ENCODE results near the gene EGFR.

The EGFR gene

DNA sequence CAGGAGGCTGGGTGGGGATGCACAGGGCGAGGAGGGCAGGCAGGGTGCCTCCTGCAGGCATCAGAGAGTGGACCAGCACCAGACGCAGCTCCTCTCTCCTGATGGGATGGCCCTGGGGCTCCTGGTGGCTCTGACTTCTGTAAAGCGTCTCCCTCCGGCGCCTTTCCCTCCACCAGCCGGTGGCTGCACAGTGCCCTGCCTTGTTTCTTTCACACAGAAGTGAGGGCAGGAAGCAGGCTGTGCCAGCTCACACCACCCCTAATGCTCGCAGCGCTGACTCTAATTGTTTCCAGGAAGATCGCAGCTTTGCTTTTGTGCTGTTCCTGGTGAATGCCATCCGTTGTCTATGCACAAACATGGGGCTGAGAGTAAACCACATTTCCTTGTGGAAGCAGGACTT lies 194.0 kb downstream of the EGFR start:
- no peak for DNase-seq (ENCODE audit: low read depth)

DNA sequence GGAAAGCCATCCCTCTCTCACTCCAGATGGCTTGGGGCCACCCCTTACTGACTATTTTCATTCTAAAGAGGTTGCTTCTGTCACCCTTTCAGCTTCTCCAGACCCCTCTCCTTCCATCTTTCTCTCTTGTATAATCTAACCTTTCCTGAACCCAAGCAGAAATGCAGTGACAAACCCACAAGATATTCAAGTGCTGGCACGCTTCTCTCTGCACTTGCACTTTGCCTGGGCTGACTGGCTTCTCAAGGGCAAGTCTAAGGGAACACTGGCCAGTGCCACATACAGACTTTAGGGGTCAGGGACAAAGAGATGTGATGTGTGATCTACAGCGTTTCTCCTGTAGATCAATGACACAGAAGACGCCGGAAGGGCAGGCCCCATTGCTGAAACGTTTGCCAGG lies 195.9 kb downstream of the EGFR start:
- no peak for DNase-seq (ENCODE audit: low read depth)

DNA sequence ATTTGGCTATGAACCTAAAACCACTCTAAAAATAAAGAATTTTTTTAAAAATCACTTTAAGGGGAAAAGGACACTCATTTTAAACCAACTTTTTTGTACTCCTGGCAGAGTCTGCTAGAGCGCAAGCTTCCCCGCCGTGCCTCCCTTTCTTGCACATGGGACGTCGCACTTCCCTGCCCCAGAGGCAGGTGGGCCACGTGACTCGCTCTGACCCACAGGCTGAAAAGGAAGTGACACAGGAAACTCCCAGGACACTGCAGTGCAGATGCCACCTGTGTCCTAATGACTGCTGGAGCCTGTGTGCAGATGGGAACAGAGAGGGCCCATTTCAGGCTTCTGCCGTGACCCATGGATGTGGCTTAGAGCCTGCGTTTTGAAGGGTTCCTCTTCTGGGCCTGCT lies 204.2 kb downstream of the EGFR start:
- no peak for DNase-seq (ENCODE audit: low read depth)

DNA sequence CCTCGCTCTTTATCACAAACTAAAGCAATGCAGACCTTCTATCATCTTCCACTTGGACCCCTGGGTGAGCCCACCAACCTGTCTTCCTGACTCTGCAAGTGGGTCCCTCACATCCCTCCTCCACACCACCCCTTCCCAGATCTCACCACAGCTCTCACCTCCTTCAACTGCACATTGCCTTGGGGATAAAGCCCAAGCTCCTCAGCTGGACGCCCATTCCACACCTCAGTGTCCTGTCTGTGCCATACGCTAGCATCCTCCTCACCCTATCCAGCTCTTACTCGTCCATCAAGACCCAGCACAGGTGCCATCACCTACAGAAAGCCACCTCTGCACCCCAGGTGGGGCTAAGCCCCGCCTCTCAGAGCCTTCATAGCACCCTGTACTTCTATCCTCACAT lies 205.3 kb downstream of the EGFR start:
- no peak for DNase-seq (ENCODE audit: low read depth)

DNA sequence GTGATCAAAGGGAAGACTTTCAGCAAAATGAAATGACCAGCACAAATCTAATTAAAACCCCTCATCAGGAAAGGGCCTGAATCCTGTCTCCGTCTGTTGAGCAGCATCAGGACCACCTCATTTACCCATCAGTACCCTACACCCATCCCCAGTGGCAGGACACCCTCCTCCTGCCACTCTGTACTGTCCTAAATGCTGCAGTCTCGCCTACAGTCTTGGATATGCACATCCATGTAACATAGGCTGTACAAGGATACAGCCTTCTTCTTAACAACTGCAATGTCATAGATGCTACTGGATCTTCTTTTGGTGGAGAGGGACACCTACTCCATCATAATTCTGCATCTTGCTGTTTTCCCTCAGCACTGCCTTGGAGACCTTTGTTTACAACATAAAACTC lies 206.0 kb downstream of the EGFR start:
- no peak for DNase-seq (ENCODE audit: low read depth)

DNA sequence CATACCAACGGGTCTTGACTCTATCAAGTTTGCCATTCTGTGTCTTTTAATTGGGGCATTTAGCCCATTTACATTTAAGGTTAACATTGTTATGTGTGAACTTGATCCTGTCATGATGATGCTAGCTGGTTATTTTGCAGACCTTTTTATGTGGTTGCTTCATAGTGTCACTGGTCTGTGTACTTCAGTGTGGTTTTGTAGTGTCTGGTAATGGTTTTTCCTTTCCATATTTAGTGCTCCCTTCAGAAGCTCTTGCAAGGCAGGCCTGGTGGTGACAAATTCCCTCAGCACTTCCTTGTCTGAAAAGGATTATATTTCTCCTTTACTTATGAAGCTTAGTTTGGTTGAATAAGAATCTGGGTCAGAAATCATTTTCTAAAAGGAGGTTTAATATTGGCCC lies 211.2 kb downstream of the EGFR start:
- no peak for DNase-seq (ENCODE audit: low read depth)

DNA sequence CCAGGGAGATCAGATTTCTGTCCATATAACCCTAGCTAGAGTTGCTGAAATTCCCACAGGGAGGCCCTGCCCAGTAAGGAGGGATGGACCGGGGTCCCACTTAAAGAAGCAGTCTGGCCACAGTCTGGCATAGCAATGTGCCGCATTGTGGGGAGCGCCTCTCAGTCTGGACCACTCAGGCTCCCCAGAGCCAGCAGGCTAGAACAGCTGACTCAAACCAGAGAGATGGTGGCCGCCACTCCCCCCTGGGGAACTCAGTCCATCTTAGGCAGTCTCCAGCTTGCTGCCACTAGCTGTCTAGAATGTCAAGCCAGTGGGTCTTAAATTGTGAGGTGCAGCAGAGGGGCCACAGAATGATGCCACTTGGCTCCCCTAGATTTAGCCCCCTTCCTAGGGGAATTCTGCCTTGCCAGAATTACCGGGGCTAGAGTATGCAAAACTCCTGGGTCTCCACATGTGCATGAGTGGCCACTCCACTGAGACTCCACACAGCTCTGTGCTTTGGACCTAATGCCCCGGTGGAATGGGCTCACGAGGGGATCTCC lies 213.0 kb downstream of the EGFR start:
- no peak for DNase-seq (ENCODE audit: low read depth)

DNA sequence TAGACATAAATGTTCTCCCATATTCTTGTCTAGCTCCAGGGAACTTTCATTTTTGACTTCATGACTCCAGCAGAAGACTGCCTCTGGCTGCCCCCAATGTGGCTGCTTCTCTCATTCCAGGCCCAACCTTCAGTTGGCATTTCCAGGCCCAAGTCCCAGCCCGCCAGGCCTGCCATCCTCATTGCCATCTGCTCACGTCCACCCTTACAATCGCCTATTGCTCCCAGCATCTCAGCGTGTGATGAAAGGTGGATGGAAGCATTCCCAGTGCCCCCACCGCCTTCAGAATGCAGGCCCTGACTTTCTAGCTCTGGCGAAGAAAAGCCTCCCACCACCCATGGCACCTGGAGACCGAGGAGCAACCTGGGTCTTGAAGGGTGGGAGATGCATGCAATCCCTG lies 214.2 kb downstream of the EGFR start:
- no peak for DNase-seq (ENCODE audit: low read depth)

DNA sequence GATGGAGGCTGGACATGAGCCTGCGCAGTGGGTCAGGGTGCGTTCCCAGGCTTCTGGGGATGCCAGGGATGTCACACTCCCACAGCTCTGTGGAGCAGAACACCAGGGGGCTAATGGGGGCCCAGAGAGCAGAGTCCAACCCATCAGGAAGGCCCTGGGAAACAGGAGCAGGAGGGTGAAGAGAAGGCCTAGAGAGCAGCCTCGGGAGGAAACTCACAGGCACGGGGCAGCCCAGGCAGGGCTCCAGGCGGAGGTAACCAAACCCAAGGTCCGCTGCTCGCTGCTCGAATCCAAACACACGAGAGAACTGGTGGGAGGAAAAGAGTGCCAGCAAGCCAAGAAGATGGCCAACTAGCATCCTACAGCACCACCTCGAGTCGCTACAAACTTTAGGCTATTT lies 215.6 kb downstream of the EGFR start:
- DNase-seq (ENCODE audit: low read depth), result no peak

DNA sequence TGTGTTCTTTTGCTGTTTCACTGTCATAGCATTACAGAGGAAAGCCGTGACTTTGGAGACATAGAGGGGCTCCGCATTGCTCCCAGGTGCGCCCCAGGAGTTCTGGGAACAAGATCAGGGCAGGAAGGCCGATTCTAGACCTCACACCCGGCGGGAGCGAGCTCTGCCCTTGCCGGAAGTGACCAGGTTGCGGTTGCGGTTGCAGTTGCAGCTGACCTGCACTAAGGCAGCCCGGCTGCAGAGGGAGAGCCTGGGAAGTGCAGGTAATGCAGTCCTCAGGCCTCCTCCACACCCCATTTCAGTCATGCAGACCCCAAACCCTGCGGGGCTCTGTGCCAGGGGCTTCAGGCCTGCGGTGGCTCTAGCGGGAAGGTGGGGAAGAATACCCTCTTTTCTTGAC lies 216.3 kb downstream of the EGFR start:
- no peak for DNase-seq (ENCODE audit: low read depth)

DNA sequence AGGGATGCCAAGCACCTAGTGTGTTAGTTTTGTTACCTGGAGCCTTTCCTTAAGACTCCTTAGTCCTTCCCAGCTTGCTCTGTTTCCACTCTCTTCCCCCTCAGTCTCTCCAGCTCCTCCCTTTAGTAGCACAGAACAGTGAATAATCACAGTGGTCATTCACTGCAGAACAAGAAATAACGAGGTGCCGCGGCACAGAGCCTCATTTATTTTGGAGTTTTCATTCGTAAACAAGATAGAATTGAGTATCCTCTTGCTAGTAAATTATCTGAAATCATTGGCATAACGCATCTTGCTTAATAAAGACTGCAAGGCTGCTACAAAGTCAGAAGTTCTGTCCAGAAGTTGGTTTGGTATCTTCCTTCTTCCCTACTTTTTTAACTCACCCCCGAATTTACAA lies 217.0 kb downstream of the EGFR start:
- DNase-seq (ENCODE audit: low read depth), result no peak

DNA sequence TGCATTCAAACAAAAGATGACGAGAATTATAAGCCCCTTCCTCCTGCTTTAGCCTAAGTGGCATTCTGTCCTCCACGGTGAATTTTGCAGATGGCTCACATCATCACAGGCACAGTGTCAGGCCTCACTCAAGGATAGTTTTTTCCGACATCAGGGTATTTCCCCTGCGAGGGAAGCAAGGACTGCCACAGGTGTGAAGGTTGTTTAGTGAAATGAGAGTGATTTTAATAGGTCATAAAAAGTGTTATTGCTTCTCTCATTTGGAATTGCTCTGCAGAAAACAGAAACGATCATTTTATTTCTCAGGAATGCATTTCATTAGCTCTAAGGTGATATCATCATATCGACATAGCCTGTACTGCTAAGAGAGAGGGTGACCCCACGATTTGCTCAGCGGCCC lies 217.7 kb downstream of the EGFR start:
- DNase-seq (ENCODE audit: low read depth), result no peak

DNA sequence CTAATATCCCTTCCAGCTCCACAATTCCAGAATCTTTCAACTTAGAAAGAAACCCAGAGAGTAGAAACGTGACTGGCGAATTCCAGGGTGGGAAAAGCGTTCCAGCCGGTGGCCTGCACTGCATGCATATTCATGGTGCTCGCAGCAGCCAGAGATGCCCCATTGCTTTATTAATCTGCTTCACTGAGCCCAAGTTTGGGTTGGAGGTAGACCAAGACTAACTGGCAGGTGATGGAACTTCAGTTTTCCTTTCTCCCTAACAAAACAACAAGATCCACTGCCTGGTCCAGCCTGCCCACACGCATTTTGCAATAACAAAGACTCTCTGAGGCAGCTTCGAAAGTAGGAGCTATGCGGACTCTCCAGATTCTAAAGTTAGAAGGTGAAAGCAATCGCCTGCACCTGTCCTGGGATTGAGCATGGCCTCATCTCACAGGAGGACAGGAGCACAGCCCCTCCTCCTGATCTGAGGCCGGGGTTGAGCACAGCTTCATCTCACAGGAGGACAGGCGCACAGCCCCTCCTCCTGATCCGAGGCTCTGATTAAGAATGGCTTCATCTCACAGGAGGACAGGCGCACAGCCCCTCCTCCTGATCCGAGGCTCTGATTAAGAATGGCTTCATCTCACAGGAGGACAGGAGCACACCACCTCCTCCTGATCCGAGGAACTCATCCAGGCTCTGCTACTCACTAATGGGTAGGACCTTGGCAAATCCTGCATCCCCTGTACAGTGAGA lies 218.5 kb downstream of the EGFR start:
- DNase-seq (ENCODE audit: low read depth), result no peak

DNA sequence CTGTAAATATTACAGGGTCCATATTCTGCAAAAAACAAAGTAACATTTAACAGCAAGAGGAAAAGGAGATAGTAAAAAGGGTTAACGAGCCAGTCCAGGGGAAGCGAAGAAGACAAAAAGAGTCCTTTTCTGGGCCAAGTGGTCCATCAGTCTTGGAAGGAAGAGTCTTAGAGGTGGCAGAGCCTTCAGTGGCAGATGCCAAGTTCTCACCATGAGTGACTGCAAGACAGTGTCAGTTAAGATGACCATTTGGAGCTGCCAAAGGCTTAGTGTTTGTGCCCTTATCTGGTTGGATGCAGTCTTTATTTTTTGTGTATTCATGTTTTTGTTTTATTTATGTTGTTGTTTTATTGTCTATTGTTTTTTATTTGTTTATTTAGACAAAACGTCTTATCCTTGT lies 220.6 kb downstream of the EGFR start:
- DNase-seq (ENCODE audit: low read depth), result no peak

DNA sequence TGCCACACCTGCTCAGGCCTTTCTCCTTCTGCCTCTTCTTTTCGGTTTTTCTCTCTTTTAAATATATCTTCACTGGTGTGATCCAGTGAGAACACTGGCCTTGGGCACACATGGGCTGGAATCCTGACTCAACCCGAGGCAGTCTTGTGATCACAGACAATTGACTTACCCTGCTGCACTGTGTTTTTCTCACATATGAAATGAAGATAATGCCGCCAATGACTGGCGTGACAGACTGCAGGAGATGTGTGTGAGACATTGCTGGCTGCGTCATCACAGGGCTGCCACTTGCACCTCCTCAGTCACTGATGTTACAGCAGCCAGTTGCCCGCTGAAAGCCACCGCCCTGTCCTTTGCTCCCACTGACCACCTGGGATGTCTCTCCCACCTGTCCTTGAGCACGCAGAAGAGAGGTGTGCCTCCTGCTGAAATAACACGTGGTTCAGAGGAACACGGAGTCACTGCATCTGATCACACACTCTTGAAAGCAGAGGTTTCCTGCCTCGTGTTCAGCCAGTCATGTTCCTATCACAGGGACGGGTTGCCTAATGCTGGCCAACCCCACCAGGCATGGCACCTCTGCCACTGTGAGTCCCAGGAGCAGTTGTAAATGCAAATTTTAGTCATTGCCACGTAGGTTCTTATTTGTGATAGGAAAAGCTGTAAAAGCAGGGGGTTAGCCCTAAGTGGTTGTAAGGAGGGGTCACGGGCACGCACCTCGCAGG lies 221.8 kb downstream of the EGFR start:
- no peak for DNase-seq (ENCODE audit: low read depth)

DNA sequence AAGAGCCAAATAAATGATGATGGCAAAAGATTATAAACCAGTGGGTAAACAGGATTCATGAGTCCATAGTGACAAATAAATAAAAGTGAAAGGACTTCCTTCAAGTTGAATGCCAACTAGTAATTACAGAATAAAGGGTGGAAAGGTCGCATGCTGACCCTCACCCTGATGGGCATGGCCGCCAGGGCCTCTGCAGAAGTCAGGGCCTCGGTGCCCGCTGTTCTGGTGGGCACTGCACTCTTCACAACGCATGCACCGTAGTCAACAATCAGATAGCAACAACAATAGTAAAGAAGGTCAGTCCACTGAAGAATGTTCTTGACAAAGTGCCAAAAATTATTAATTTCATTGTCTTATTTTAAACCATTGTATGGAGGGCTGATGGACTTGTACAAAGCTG lies 223.1 kb downstream of the EGFR start:
- DNase-seq (ENCODE audit: low read depth), result no peak

DNA sequence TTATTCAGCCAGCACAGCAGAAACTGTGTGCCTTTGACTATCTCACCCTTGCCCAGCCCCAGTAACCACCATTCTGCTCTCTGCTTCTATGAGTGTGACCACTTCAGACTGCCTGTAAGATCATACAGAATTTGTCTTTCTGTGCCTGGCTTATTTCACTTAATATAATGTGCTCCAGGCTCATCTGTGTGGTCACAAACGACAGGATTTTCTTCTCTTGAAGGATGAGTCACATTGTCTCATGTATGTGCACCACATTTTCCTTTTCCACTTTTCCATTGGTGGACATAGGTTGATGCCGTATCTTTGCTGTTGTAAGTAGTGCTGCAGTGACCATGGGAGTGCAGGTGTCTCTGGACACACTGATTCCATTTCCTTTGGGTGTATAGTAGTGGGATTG lies 223.8 kb downstream of the EGFR start:
- no peak for DNase-seq (ENCODE audit: low read depth)

DNA sequence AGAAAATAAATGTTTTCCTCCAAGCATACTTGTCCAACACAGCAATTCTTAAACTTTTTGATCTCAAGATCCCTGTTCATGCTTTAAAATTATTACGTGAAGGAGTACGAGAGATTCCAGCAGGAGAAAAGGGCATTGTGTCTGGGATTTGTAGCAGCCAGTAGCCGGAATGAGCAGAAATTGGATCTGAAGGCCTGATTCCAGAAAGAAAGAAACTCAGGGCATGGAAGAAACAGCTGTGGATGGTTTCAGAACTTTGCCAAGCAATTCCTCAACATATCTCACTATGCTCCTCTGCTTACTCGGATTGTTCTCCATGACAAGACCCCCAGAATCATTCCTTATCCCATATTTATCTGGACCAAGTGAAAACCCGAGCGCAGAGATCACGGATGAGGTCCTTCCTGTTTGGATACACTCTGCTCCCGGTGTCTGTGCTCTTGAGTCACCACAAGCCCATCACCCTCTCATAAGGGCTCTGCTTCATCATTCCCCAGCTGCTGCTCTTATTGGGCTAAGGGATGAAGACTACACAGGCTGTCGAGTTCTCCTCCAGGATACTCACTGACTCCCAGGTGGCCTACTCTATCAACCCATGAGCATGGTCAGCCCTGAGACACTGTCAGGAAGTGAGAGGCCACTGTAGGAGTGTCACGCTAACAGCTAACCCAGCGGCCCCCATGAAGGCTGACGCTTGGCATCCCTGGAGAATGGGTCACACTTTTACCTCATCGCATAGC lies 225.4 kb downstream of the EGFR start:
- DNase-seq (ENCODE audit: low read depth), result no peak

DNA sequence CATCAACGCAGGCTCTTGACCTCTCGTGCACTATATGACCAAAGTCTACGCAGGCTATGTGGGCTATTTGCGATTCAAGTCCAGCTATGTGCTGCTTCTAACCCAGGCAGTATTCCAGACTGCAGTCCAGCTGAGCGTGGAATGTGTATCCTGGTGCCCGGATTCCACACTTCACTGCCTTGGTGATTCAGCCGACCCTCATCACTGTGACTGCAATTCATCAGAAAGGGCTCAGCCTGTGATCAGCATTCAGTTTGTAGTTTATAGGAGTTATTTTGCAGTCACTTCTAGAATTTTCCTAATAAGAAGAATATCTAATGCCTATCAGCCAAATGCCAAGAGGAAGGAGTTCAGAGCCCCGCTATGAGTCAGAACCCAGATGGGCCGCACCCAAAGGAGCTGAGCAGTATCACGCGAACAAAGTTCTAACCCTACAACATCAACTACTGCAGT lies 226.5 kb downstream of the EGFR start:
- no peak for DNase-seq (ENCODE audit: low read depth)

DNA sequence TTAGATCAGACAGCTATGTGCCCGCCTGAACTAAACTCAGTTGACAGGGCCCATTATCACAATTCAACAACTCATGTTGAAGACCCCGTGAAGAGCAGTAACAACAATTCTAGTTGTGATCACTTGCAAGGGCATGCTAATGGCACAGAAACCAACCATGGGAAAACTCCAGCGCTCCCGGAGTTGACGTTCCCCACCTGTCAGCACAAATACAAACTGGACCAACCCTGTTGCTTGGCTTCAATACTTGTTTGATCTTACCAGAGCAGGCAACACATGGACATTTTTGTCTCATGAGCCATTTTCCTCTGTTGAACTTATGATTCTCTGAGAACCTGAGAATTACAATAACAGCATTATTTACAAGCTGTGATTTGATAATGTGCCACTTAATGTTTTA lies 227.4 kb downstream of the EGFR start:
- no peak for DNase-seq (ENCODE audit: low read depth)

DNA sequence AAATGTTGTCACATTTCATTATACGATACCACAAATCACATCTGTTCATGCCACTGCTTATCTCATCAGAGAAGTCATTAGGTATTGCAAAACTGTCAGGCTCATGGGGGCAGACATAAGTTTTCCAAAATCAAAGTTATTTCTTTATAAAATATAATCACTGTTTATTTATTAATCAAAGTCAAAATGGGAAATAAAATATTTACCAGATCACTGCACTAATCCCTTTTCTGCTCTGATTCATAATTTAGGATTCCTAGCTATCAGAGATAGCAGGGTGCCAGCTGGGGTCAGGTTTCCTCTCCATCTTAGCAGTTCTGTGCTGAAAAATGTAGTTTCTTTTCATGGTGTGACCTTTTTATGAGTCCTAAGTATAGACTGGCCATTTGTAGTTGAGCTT lies 228.6 kb downstream of the EGFR start:
- no peak for DNase-seq (ENCODE audit: low read depth)

DNA sequence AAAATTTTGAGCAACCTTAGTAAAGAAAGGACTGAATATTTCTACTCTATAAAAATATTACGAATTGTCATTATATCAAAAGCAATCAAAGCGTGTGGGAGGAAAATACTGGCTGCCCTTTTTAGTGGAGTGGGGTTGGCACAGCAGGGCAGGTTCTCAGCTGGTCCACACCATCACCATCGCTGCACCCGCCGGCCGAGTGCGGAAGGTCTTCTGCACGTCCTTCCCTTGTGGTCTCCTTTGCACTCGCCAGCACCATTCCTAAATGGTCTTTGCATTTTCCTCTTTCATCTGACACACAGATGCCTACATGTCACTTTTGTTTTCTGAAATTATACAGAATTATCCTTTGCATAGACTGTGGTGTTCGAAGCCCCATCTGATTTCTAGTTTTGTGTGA lies 229.7 kb downstream of the EGFR start:
- DNase-seq (ENCODE audit: low read depth), result no peak

DNA sequence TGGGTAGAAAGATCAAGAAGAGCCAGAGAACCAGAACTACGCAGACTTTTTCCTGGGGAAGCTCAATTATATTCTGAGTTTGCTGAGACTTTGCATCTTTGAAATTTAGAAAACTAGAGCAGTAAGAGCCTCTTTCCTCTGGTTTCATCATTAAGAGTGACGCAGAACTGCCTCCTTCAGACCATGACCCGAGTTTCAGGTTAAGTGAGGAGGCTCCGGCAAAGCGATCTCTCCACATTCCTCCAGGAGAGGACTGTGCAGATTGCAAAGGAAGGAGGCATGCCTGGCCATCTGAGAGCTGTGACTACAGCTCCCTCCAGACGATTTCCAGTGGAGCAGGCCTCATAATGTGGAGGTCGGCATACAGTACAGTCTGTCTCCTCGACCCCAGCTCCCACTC lies 230.5 kb downstream of the EGFR start:
- DNase-seq (ENCODE audit: low read depth), result no peak
